Trophoblast cell (in vitro differentiated cells and primary cell): ENCODE results near the gene MIEF1.

Experiments used
- DNase-seq, 2 donors: peaks; one replicate each; pipeline ENCODE4 v3.0.0-alpha.2; 2016
- H2AFZ ChIP-seq: 2 replicates; pipeline ENCODE4 v1.6.1; 2013; ENCODE audit warnings: low read length, moderate library complexity, mild to moderate bottlenecking; ENCODE audit not compliant: insufficient read depth, poor library complexity
- H2AK5ac ChIP-seq: 2 replicates; pipeline ENCODE4 v1.6.1; 2013; ENCODE audit warnings: mild to moderate bottlenecking, low read length
- H2BK120ac ChIP-seq: 2 replicates; pipeline ENCODE4 v1.6.1; 2013; ENCODE audit warnings: low read length, mild to moderate bottlenecking, moderate library complexity; ENCODE audit not compliant: insufficient read depth, poor library complexity
- H2BK12ac ChIP-seq: 2 replicates; pipeline ENCODE4 v1.6.1; 2013; ENCODE audit warnings: mild to moderate bottlenecking, low read length, moderate library complexity
- H2BK5ac ChIP-seq: 2 replicates; pipeline ENCODE4 v1.6.1; 2013; ENCODE audit warnings: low read length, low read depth, moderate library complexity, mild to moderate bottlenecking; ENCODE audit not compliant: poor library complexity
- H3K14ac ChIP-seq: 2 replicates; pipeline ENCODE4 v1.6.1; 2013; ENCODE audit warnings: mild to moderate bottlenecking, low read length
- H3K18ac ChIP-seq: 2 replicates; pipeline ENCODE4 v1.6.1; 2013; ENCODE audit warnings: mild to moderate bottlenecking, low read length
- H3K23ac ChIP-seq: 2 replicates; pipeline ENCODE4 v1.6.1; 2013; ENCODE audit warnings: low read length
- H3K27ac ChIP-seq: 2 replicates; pipeline ENCODE4 v1.5.1; 2013; ENCODE audit warnings: low read depth, mild to moderate bottlenecking, inconsistent platforms, low read length, moderate library complexity
- H3K27me3 ChIP-seq: 2 replicates; pipeline ENCODE4 v1.6.1; 2013; ENCODE audit warnings: inconsistent platforms, mild to moderate bottlenecking, low read length, moderate library complexity; ENCODE audit not compliant: insufficient read depth
- H3K36me3 ChIP-seq, 2 experiments: 1 replicate in 1 of 2; 2 replicates in 1 of 2; pipeline ENCODE4 v1.6.1; 2013; ENCODE audit warnings: low read length in 2 of 2, mild to moderate bottlenecking in 2 of 2, moderate library complexity in 1 of 2; ENCODE audit not compliant: insufficient read depth in 2 of 2, control insufficient read depth in 1 of 2
- H3K4ac ChIP-seq: 2 replicates; pipeline ENCODE4 v1.6.1; 2013; ENCODE audit warnings: low read depth, mild to moderate bottlenecking, low read length, moderate library complexity
- H3K4me1 ChIP-seq, 2 experiments: 1 replicate in 1 of 2; 2 replicates in 1 of 2; pipeline ENCODE4 v1.6.1; 2013; ENCODE audit warnings: low read length in 2 of 2, mild to moderate bottlenecking in 2 of 2, moderate library complexity in 1 of 2; ENCODE audit not compliant: insufficient read depth in 2 of 2, control insufficient read depth in 1 of 2
- H3K4me2 ChIP-seq: 2 replicates; pipeline ENCODE4 v1.6.1; 2013; ENCODE audit warnings: inconsistent platforms, mild to moderate bottlenecking, low read length, moderate library complexity
- H3K4me3 ChIP-seq: 2 replicates; pipeline ENCODE4 v1.5.1; 2013; ENCODE audit warnings: mild to moderate bottlenecking, low read depth, low read length, inconsistent platforms
- H3K79me1 ChIP-seq: one replicate; pipeline ENCODE4 v1.6.1; 2013; ENCODE audit warnings: low read length
- H3K79me2 ChIP-seq: 2 replicates; pipeline ENCODE4 v1.6.1; 2013; ENCODE audit warnings: low read length, mild to moderate bottlenecking; ENCODE audit not compliant: control insufficient read depth, insufficient read depth, poor library complexity
- H3K9ac ChIP-seq: 2 replicates; pipeline ENCODE4 v1.6.1; 2013; ENCODE audit warnings: mild to moderate bottlenecking, low read length
- H3K9me3 ChIP-seq: 2 replicates; pipeline ENCODE4 v1.6.1; 2013; ENCODE audit warnings: low read depth, mild to moderate bottlenecking, control low read depth, inconsistent platforms, low read length; ENCODE audit not compliant: insufficient read depth
- H4K12ac ChIP-seq: 2 replicates; pipeline ENCODE4 v1.6.1; 2013; ENCODE audit warnings: low read depth, mild to moderate bottlenecking, low read length, moderate library complexity
- H4K8ac ChIP-seq: 2 replicates; pipeline ENCODE4 v1.6.1; 2013; ENCODE audit warnings: low read depth, mild to moderate bottlenecking, low read length, moderate library complexity
- H4K91ac ChIP-seq: one replicate; pipeline ENCODE4 v1.6.1; 2013; ENCODE audit warnings: low read depth, mild to moderate bottlenecking, low read length, moderate library complexity
- WGBS: extraction: QIAGEN DNeasy Blood & Tissue Kit; methylation state at CpG from one replicate; pipeline ENCODE4 v1.1.7; 2013; ENCODE audit warnings: missing lambda C conversion rate; ENCODE audit not compliant: insufficient read length, insufficient coverage; ENCODE audit errors: extremely low coverage; 5-methylcytosine and 5-hydroxymethylcytosine counted together

Gene MIEF1

GRCh38 chr22:39558254-39558727 lies 56.2 kb downstream of the MIEF1 start:
- no peaks in the 10 kb centered on the region for H3K79me2 ChIP-seq
- no CpG with 5 or more reads among the region's 34 CpGs for WGBS

GRCh38 chr22:39558950-39559349 lies 56.9 kb downstream of the MIEF1 start:
- Histone ChIP-seq H3K18ac (no peak overlapping the region), H2BK12ac (no peak overlapping the region), H3K27ac (no peak overlapping the region), H2AK5ac (no peak overlapping the region), H2BK120ac (no peak overlapping the region), H3K36me3 (no peaks in the 10 kb centered on the region), H3K4ac (no peak overlapping the region), H4K12ac (no peak overlapping the region), H2BK5ac (no peak overlapping the region), H4K91ac (no peak overlapping the region), H3K27me3 (peaks cover 28% of the 10 kb centered on the region), H3K4me2 (no peak overlapping the region), H2AFZ (no peak overlapping the region), H3K4me3 (no peak overlapping the region), H3K79me2 (no peaks in the 10 kb centered on the region), H3K9ac (no peak overlapping the region), H3K79me1 (no peaks in the 10 kb centered on the region), H3K4me1 (peaks cover 9 to 11% of the 10 kb centered on the region in 2 experiments), H3K9me3 (peaks cover 5% of the 10 kb centered on the region), H3K14ac (no peak overlapping the region), H3K23ac (no peak overlapping the region), H4K8ac (no peak overlapping the region)
- no CpG with 5 or more reads among the region's 14 CpGs for WGBS
- no peak for DNase-seq

More at GRCh38 chr22:39558254-39558727, 56.2 kb downstream of the MIEF1 start:
- H3K4me2 ChIP-seq, result no peak overlapping the region
- H4K8ac ChIP-seq, result no peak overlapping the region
- H3K27me3 ChIP-seq, result peaks cover 28% of the 10 kb centered on the region
- H3K4ac ChIP-seq, result no peak overlapping the region
- no peak overlapping the region for H3K27ac ChIP-seq
- no peaks in the 10 kb centered on the region for H3K79me1 ChIP-seq
- peaks cover 9 to 11% of the 10 kb centered on the region in 2 experiments for H3K4me1 ChIP-seq
- no peaks in the 10 kb centered on the region for H3K36me3 ChIP-seq
- H4K91ac ChIP-seq, result no peak overlapping the region
- no peak overlapping the region for H2BK5ac ChIP-seq
- H4K12ac ChIP-seq, result no peak overlapping the region
- H2AK5ac ChIP-seq, result no peak overlapping the region
- H3K4me3 ChIP-seq, result no peak overlapping the region
- no peak overlapping the region for H3K23ac ChIP-seq
- H3K14ac ChIP-seq, result no peak overlapping the region
- no peak overlapping the region for H3K9ac ChIP-seq
- no peak overlapping the region for H2BK120ac ChIP-seq
- H3K9me3 ChIP-seq, result no peaks in the 10 kb centered on the region
- no peak overlapping the region for H3K18ac ChIP-seq
- no peak overlapping the region for H2AFZ ChIP-seq
- DNase-seq, result no peak
- no peak overlapping the region for H2BK12ac ChIP-seq

- Histone ChIP-seq H3K23ac (no peak overlapping the region), H3K36me3 (no peaks in the 10 kb centered on the region), H2AFZ (no peak overlapping the region), H4K12ac (no peak overlapping the region), H3K4me1 (peaks cover 9 to 11% of the 10 kb centered on the region in 2 experiments), H3K9me3 (peaks cover 5% of the 10 kb centered on the region), H3K4me3 (no peak overlapping the region), H2BK120ac (no peak overlapping the region), H2AK5ac (no peak overlapping the region), H3K14ac (no peak overlapping the region), H4K91ac (no peak overlapping the region), H4K8ac (no peak overlapping the region), H2BK5ac (no peak overlapping the region), H3K18ac (no peak overlapping the region), H3K4ac (no peak overlapping the region), H2BK12ac (no peak overlapping the region), H3K79me1 (no peaks in the 10 kb centered on the region), H3K27me3 (peaks cover 28% of the 10 kb centered on the region), H3K9ac (no peak overlapping the region), H3K79me2 (no peaks in the 10 kb centered on the region), H3K27ac (no peak overlapping the region), H3K4me2 (no peak overlapping the region)
- DNase-seq, result peak in 1 of 2 donors; percentile 5
- WGBS, result no CpG with 5 or more reads among the region's 11 CpGs
Measured at GRCh38 chr22:39559456-39560105, 57.5 kb downstream of the MIEF1 start.

GRCh38 chr22:39560127-39560526 lies 58.0 kb downstream of the MIEF1 start:
- Histone ChIP-seq H3K23ac (no peak overlapping the region), H3K4me1 (peaks cover 9 to 11% of the 10 kb centered on the region in 2 experiments), H3K27me3 (peaks cover 28% of the 10 kb centered on the region), H3K79me1 (no peaks in the 10 kb centered on the region), H3K36me3 (no peaks in the 10 kb centered on the region), H3K18ac (no peak overlapping the region), H3K9ac (no peak overlapping the region), H3K14ac (no peak overlapping the region), H4K91ac (no peak overlapping the region), H4K8ac (no peak overlapping the region), H3K4me2 (no peak overlapping the region), H4K12ac (no peak overlapping the region), H3K4ac (no peak overlapping the region), H2BK120ac (no peak overlapping the region), H3K27ac (no peak overlapping the region), H2BK12ac (no peak overlapping the region), H3K4me3 (no peak overlapping the region), H2AFZ (no peak overlapping the region), H2BK5ac (no peak overlapping the region), H3K79me2 (no peaks in the 10 kb centered on the region), H3K9me3 (peaks cover 6% of the 10 kb centered on the region), H2AK5ac (no peak overlapping the region)
- no CpG with 5 or more reads among the region's 6 CpGs for WGBS
- DNase-seq, result no peak
